MG63 (cell line): ENCODE data around the gene PSAPL1. TPM values are rescaled to one million over a fixed set of nuclear protein-coding genes. Genes with fewer than 3 reads are reported as not detected.

Experiments
- DNase-seq: peaks from one replicate; pipeline ENCODE4 v3.0.0-alpha.2; 2020
- H3K27me3 ChIP-seq: fragments of 250-450 bp; sonication (Bioruptor Pico); 2 replicates; pipeline ENCODE4 v1.5.1; 2020; ENCODE audit warnings: mild to moderate bottlenecking, moderate library complexity
- H3K36me3 ChIP-seq: fragments of 250-450 bp; sonication (Bioruptor Pico); 2 replicates; pipeline ENCODE4 v1.5.1; 2020; ENCODE audit warnings: mild to moderate bottlenecking, moderate library complexity
- H3K4me3 ChIP-seq: fragments of 250-450 bp; sonication (Bioruptor Pico); 2 replicates; pipeline ENCODE4 v1.5.1; 2020; ENCODE audit warnings: mild to moderate bottlenecking, moderate library complexity
- H3K9me3 ChIP-seq: fragments of 250-450 bp; sonication (Bioruptor Pico); 2 replicates; pipeline ENCODE4 v1.5.1; 2020; ENCODE audit warnings: mild to moderate bottlenecking, moderate library complexity
- total RNA-seq: library from RNA; depleted of rRNA; stranded (reverse); fragments of >200 nt; shearing (Covaris generic); gene quantifications from 2 replicates; pipeline ENCODE4 v1.2.3, GENCODE V29; 2014; ENCODE audit warnings: low replicate concordance; rRNA removed

The PSAPL1 gene, protein sequence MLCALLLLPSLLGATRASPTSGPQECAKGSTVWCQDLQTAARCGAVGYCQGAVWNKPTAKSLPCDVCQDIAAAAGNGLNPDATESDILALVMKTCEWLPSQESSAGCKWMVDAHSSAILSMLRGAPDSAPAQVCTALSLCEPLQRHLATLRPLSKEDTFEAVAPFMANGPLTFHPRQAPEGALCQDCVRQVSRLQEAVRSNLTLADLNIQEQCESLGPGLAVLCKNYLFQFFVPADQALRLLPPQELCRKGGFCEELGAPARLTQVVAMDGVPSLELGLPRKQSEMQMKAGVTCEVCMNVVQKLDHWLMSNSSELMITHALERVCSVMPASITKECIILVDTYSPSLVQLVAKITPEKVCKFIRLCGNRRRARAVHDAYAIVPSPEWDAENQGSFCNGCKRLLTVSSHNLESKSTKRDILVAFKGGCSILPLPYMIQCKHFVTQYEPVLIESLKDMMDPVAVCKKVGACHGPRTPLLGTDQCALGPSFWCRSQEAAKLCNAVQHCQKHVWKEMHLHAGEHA
- total RNA-seq: not detected in 2 replicates

- peak; percentile 70 for DNase-seq
Observed at GRCh38 chr4:7434766-7435150, at the start of gene PSAPL1. PSAPL1 (minus strand) TSS chr4:7434930; CDS start chr4:7434879, 51 bp downstream.

DNA sequence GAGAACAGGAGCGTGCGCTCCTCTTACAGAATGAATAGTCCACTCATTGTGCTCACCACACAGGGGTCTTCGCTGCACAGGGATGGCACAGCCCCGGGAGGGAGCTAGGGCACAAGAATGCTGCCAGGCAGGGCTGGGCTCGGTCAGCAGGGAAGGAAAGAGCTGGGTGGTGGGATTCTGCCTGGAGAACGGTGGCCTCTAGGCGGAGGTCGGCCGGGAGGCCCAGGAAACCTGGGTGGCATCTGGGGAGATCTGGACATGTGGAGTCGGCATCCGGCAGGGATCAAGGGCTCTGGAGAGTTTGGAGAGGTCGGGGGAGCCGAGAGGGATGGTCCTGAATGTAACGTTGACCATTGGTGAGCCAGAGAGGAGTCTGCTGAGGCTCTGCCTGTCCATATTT, 46.5 kb upstream of the PSAPL1 start:
- no peak for DNase-seq
- Histone ChIP-seq H3K36me3 (no peaks in the 10 kb centered on the region), H3K9me3 (no peaks in the 10 kb centered on the region), H3K27me3 (no peaks in the 10 kb centered on the region), H3K4me3 (no peak overlapping the region)

More at GRCh38 chr4:7434766-7435150, at the start of gene PSAPL1:
- no peaks in the 10 kb centered on the region for H3K27me3 ChIP-seq
- no peaks in the 10 kb centered on the region for H3K36me3 ChIP-seq
- no peaks in the 10 kb centered on the region for H3K9me3 ChIP-seq
- H3K4me3 ChIP-seq: no peak within 1 kb of the TSS

GRCh38 chr4:7480423-7480822, 45.7 kb upstream of the PSAPL1 start:
- DNase-seq: no peak
- H3K4me3 ChIP-seq: no peak overlapping the region
- no peaks in the 10 kb centered on the region for H3K36me3 ChIP-seq
- H3K9me3 ChIP-seq: no peaks in the 10 kb centered on the region
- no peaks in the 10 kb centered on the region for H3K27me3 ChIP-seq

- no peak for DNase-seq
- no peak overlapping the region for H3K4me3 ChIP-seq
- H3K9me3 ChIP-seq: no peaks in the 10 kb centered on the region
- no peaks in the 10 kb centered on the region for H3K27me3 ChIP-seq
- no peaks in the 10 kb centered on the region for H3K36me3 ChIP-seq
Observed at GRCh38 chr4:7478665-7479064, 43.9 kb upstream of the PSAPL1 start.

- H3K4me3 ChIP-seq: no peak overlapping the region
- no peaks in the 10 kb centered on the region for H3K36me3 ChIP-seq
- no peak for DNase-seq
Observed at GRCh38 chr4:7477695-7478094, 43.0 kb upstream of the PSAPL1 start.

DNA sequence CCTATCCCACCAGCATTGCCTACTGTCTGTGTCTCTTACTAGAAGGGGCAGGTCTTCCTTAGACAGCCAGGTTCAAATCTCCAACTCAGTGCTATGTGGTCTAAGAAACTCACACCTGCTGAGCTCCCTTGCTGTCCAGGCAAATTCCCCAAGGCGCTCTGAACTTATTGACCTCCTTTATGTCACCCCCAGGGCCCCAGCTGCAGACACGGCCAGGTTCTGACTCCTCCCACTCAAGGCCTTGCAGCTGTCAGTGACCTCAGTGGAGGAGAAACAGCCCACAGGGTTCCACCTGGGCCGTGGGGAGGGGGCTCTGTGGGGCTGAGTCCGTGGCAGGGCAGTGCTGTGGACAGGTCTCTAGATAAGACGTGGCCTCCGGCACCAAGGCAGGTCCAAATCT, 42.1 kb upstream of the PSAPL1 start:
- no peak for DNase-seq
- Histone ChIP-seq H3K9me3 (no peaks in the 10 kb centered on the region), H3K27me3 (no peaks in the 10 kb centered on the region), H3K4me3 (no peak overlapping the region), H3K36me3 (no peaks in the 10 kb centered on the region)

More at GRCh38 chr4:7477695-7478094, 43.0 kb upstream of the PSAPL1 start:
- Histone ChIP-seq H3K9me3 (no peaks in the 10 kb centered on the region), H3K27me3 (no peaks in the 10 kb centered on the region)

DNA sequence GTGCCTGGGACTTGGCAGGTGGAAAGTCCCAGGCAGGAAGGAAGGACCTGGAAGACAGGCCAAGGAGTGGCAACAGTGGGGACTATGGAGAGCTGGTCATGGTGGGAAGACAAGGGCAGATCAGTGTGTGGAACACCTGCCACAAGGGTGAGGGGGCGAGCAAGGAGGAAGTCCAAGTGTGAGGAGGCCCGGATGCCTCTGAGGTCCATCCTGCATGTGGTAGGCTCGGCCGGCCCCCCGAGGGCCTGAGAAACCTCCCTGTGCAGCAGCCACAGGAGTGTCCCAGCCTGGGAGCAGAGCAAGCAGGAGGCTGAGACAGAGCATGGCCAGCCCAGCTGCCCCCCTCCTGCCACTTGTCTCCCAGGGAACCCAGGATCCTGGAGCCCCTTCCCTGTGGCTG, 40.5 kb upstream of the PSAPL1 start:
- DNase-seq: no peak
- Histone ChIP-seq H3K27me3 (no peaks in the 10 kb centered on the region), H3K36me3 (no peaks in the 10 kb centered on the region), H3K4me3 (no peak overlapping the region), H3K9me3 (no peaks in the 10 kb centered on the region)

DNA sequence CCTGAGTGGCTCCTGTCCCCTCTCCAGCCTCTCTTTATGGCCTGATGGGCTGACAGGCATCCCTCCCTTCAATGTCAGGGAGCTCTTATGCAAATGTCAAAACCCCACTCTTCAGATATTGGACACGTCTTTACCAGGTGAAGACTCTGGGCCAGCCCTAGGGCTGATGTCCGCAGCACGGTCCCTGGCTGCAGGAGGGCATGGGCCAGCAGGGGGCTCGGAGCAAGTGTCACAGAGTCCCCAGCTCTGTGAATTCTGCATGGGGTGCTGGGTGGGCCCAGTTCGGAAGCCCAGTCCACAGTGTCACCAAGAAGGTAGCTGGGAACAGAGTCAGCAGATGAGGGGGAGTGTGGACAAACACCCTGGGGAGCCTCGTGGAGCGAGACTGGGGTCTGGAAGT, 39.6 kb upstream of the PSAPL1 start:
- H3K36me3 ChIP-seq: no peaks in the 10 kb centered on the region
- no peaks in the 10 kb centered on the region for H3K9me3 ChIP-seq
- H3K4me3 ChIP-seq: no peak overlapping the region
- DNase-seq: no peak
- no peaks in the 10 kb centered on the region for H3K27me3 ChIP-seq

- Histone ChIP-seq H3K27me3 (no peaks in the 10 kb centered on the region), H3K9me3 (no peaks in the 10 kb centered on the region), H3K4me3 (no peak overlapping the region), H3K36me3 (no peaks in the 10 kb centered on the region)
- no peak for DNase-seq
Observed at GRCh38 chr4:7473081-7473480, 38.4 kb upstream of the PSAPL1 start.

- Histone ChIP-seq H3K9me3 (no peaks in the 10 kb centered on the region), H3K27me3 (no peaks in the 10 kb centered on the region), H3K4me3 (no peak overlapping the region), H3K36me3 (no peaks in the 10 kb centered on the region)
- no peak for DNase-seq
Observed at GRCh38 chr4:7472442-7473013, 37.8 kb upstream of the PSAPL1 start.

GRCh38 chr4:7470522-7471128, 35.9 kb upstream of the PSAPL1 start:
- no peaks in the 10 kb centered on the region for H3K36me3 ChIP-seq
- H3K27me3 ChIP-seq: no peaks in the 10 kb centered on the region
- H3K9me3 ChIP-seq: no peaks in the 10 kb centered on the region
- no peak for DNase-seq
- no peak overlapping the region for H3K4me3 ChIP-seq

DNA sequence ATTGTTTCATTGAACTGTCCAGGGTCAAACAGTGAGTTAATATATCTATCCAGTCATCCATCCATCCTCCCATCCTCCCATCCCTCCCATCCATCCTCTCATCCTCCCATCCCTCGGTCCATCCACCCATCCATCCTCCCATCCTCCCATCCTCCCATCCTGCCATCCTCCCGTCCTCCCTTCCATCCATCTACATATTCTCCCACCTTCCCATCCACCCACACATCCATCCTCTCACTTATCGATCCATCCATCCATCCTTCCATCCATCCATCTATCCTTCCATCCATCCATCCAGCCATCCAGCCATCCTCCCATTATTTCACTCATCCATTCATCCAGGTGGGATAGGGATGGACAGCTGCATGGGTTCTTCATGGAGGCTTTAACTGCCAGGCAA, 35.4 kb upstream of the PSAPL1 start:
- Histone ChIP-seq H3K36me3 (no peaks in the 10 kb centered on the region), H3K9me3 (no peaks in the 10 kb centered on the region), H3K4me3 (no peak overlapping the region), H3K27me3 (no peaks in the 10 kb centered on the region)
- no peak for DNase-seq

- DNase-seq: no peak
- no peaks in the 10 kb centered on the region for H3K27me3 ChIP-seq
- H3K4me3 ChIP-seq: no peak overlapping the region
- H3K36me3 ChIP-seq: no peaks in the 10 kb centered on the region
- H3K9me3 ChIP-seq: no peaks in the 10 kb centered on the region
Observed at GRCh38 chr4:7469023-7469422, 34.3 kb upstream of the PSAPL1 start.

GRCh38 chr4:7467471-7467870, 32.7 kb upstream of the PSAPL1 start:
- Histone ChIP-seq H3K4me3 (no peak overlapping the region), H3K9me3 (no peaks in the 10 kb centered on the region), H3K27me3 (no peaks in the 10 kb centered on the region), H3K36me3 (no peaks in the 10 kb centered on the region)
- DNase-seq: no peak

GRCh38 chr4:7466904-7467303, 32.2 kb upstream of the PSAPL1 start:
- Histone ChIP-seq H3K9me3 (no peaks in the 10 kb centered on the region), H3K4me3 (no peak overlapping the region), H3K27me3 (no peaks in the 10 kb centered on the region), H3K36me3 (no peaks in the 10 kb centered on the region)
- DNase-seq: no peak

- Histone ChIP-seq H3K27me3 (no peaks in the 10 kb centered on the region), H3K4me3 (no peak overlapping the region), H3K36me3 (no peaks in the 10 kb centered on the region), H3K9me3 (no peaks in the 10 kb centered on the region)
- DNase-seq: no peak
Observed at GRCh38 chr4:7466215-7466614, 31.5 kb upstream of the PSAPL1 start.

DNA sequence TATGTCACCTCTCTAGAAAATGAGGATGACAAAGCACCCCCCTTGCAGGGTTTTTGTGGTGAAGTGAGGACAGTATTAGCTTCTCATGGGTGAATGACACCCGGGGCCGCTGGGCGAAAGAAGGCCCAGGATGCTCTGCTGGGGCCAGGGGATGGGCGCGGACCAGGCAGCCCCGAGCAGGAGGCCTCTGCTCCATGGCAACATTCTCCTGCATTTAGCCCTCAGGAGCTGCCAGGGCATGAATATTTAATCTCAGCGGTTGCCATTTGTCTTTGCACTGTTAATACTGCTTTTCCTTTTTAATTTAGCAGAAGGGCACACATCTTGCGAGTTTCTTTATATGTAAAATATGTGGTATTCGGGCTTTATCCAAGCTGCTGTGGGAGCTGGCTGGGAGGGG, 30.3 kb upstream of the PSAPL1 start:
- H3K36me3 ChIP-seq: no peaks in the 10 kb centered on the region
- H3K9me3 ChIP-seq: no peaks in the 10 kb centered on the region
- DNase-seq: no peak
- no peak overlapping the region for H3K4me3 ChIP-seq
- H3K27me3 ChIP-seq: no peaks in the 10 kb centered on the region
